GM23338 (cell line): Measurements from ENCODE around the gene KCNG3. TPM values are rescaled to one million over a fixed set of nuclear protein-coding genes. Genes with fewer than 3 reads are reported as not detected.

ENCODE experiments used
- ATAC-seq: fragments of 200-7000 bp; cut with Tn5 transposase; 3 replicates; pipeline ENCODE4 v1.9.1; 2020
- DNase-seq: peaks from one replicate; pipeline ENCODE4 v3.0.0-alpha.2; 2015; ENCODE audit warnings: low spot score
- H2AFZ ChIP-seq: fragments of 200-600 bp; sonication (generic); 2 replicates; pipeline ENCODE4 v1.8.0; 2016; ENCODE audit warnings: antibody characterized with exemption, mild to moderate bottlenecking, moderate library complexity
- H3F3A ChIP-seq: fragments of 200-600 bp; sonication (generic); replicated peaks from 2 replicates; pipeline ENCODE4 v1.8.0; 2017; ENCODE audit warnings: antibody characterized with exemption, mixed run types, low read depth
- H3K27ac ChIP-seq: fragments of 200-600 bp; sonication (generic); 2 replicates; pipeline ENCODE4 v1.6.1; 2016; ENCODE audit warnings: low read depth
- H3K27me3 ChIP-seq: fragments of 200-600 bp; sonication (generic); 2 replicates; pipeline ENCODE4 v1.8.0; 2016; ENCODE audit warnings: mild to moderate bottlenecking, mixed run types, moderate library complexity; ENCODE audit not compliant: insufficient read depth
- H3K36me3 ChIP-seq: fragments of 200-600 bp; sonication (generic); 2 replicates; pipeline ENCODE4 v1.8.0; 2016; ENCODE audit warnings: mild to moderate bottlenecking; ENCODE audit not compliant: insufficient read depth
- H3K4me1 ChIP-seq: fragments of 200-600 bp; sonication (generic); 2 replicates; pipeline ENCODE4 v1.8.0; 2016; ENCODE audit warnings: mild to moderate bottlenecking, moderate library complexity; ENCODE audit not compliant: insufficient read depth
- H3K4me2 ChIP-seq: fragments of 200-600 bp; sonication (generic); 2 replicates; pipeline ENCODE4 v1.7.1; 2017; ENCODE audit warnings: mixed run types
- H3K4me3 ChIP-seq: fragments of 200-600 bp; sonication (generic); 2 replicates; pipeline ENCODE4 v1.6.1; 2016; ENCODE audit warnings: mixed run types
- H3K79me2 ChIP-seq: fragments of 200-600 bp; sonication (generic); replicated peaks from 2 replicates; pipeline ENCODE4 v1.8.0; 2017; ENCODE audit warnings: mild to moderate bottlenecking; ENCODE audit not compliant: insufficient read depth
- H3K9me2 ChIP-seq: fragments of 200-600 bp; sonication (generic); 2 replicates; pipeline ENCODE4 v1.8.0; 2017; ENCODE audit not compliant: insufficient read depth
- H4K20me1 ChIP-seq: fragments of 200-600 bp; sonication (generic); replicated peaks from 2 replicates; pipeline ENCODE4 v1.8.0; 2017; ENCODE audit warnings: mild to moderate bottlenecking; ENCODE audit not compliant: insufficient read depth
- H3K27ac Mint-ChIP-seq: 2 replicates; pipeline ENCODE4 v1.8.0; 2020; ENCODE audit warnings: inconsistent platforms, mild to moderate bottlenecking, moderate library complexity, mixed read lengths
- H3K27me3 Mint-ChIP-seq: 3 replicates; pipeline ENCODE4 v1.8.0; 2022; ENCODE audit warnings: low read depth, mild to moderate bottlenecking, moderate library complexity, mixed read lengths, inconsistent platforms; ENCODE audit not compliant: insufficient read depth, poor library complexity
- H3K36me3 Mint-ChIP-seq: 3 replicates; pipeline ENCODE4 v1.8.0; 2021; ENCODE audit warnings: low read depth, mild to moderate bottlenecking, inconsistent platforms, moderate library complexity, mixed read lengths
- H3K4me1 Mint-ChIP-seq: 3 replicates; pipeline ENCODE4 v1.8.0; 2020; ENCODE audit warnings: mild to moderate bottlenecking, inconsistent platforms, mixed read lengths
- H3K4me3 Mint-ChIP-seq: 3 replicates; pipeline ENCODE4 v1.8.0; 2021; ENCODE audit warnings: moderate library complexity, mild to moderate bottlenecking, inconsistent platforms, mixed read lengths
- H3K9me3 Mint-ChIP-seq: 3 replicates; pipeline ENCODE4 v1.8.0; 2020; ENCODE audit warnings: moderate library complexity, mild to moderate bottlenecking, inconsistent platforms, mixed read lengths
- CREB1 ChIP-seq: fragments of 250-450 bp; sonication (Bioruptor Pico); IDR thresholded peaks from 2 replicates; pipeline ENCODE4 v1.5.0; 2020; ENCODE audit warnings: low read depth, mild to moderate bottlenecking, moderate library complexity
- CTCF ChIP-seq, 2 experiments: fragments of 200-600 bp in 1 of 2; sonication (generic) in 1 of 2; conservative IDR thresholded peaks; 2 replicates each; pipeline versions ENCODE4 v1.5.1 to v1.6.1; 2016 to 2017; ENCODE audit warnings: antibody characterized with exemption in 2 of 2, low read depth in 2 of 2, mild to moderate bottlenecking in 2 of 2, moderate library complexity in 1 of 2
- ETS1 ChIP-seq: IDR thresholded peaks from 2 replicates; pipeline ENCODE4 v1.6.1; 2016; ENCODE audit warnings: antibody characterized with exemption
- EZH2 ChIP-seq: fragments of 200-600 bp; sonication (generic); IDR thresholded peaks from one replicate; pipeline ENCODE4 v1.8.0; 2017; ENCODE audit warnings: antibody characterized with exemption, mild to moderate bottlenecking, low read depth; ENCODE audit not compliant: unreplicated experiment
- EZH2phosphoT487 ChIP-seq: fragments of 200-600 bp; sonication (generic); IDR thresholded peaks from one replicate; pipeline ENCODE4 v1.8.1; 2018; ENCODE audit warnings: antibody characterized with exemption; ENCODE audit not compliant: unreplicated experiment
- JUNB ChIP-seq: IDR thresholded peaks from one replicate; pipeline ENCODE4 v1.6.1; 2016; ENCODE audit warnings: antibody characterized with exemption; ENCODE audit not compliant: unreplicated experiment
- NANOG ChIP-seq: IDR thresholded peaks from 2 replicates; pipeline ENCODE4 v1.6.1; 2016; ENCODE audit warnings: antibody characterized with exemption, borderline replicate concordance
- POLR2AphosphoS5 ChIP-seq: IDR thresholded peaks from 2 replicates; pipeline ENCODE4 v1.6.1; 2016; ENCODE audit warnings: antibody characterized with exemption, low read depth
- REST ChIP-seq: IDR thresholded peaks from one replicate; pipeline ENCODE4 v1.6.1; 2018; ENCODE audit warnings: antibody characterized with exemption; ENCODE audit not compliant: unreplicated experiment
- STAT1 ChIP-seq: IDR thresholded peaks from one replicate; pipeline ENCODE4 v1.6.1; 2016; ENCODE audit warnings: antibody characterized with exemption; ENCODE audit not compliant: unreplicated experiment
- ZNF114 ChIP-seq: fragments of 250-450 bp; sonication (Bioruptor Pico); IDR thresholded peaks from 2 replicates; pipeline ENCODE4 v1.5.0; 2020; ENCODE audit warnings: mild to moderate bottlenecking, moderate library complexity
- ZNF331 ChIP-seq: fragments of 250-450 bp; sonication (Bioruptor Pico); IDR thresholded peaks from 2 replicates; pipeline ENCODE4 v1.5.0; 2020; ENCODE audit warnings: low read depth, mild to moderate bottlenecking, moderate library complexity
- ZNF462 ChIP-seq: fragments of 250-450 bp; sonication (Bioruptor Pico); IDR thresholded peaks from 2 replicates; pipeline ENCODE4 v1.5.0; 2020; ENCODE audit warnings: mild to moderate bottlenecking, moderate library complexity
- polyA plus RNA-seq: library from polyadenylated mRNA; unstranded; fragments of >200 nt; fragmentation: Nextera tagmentation; extraction: Ambion mirVana; gene quantifications from 2 replicates; pipeline ENCODE4 v1.2.1, GENCODE V29; 2016
- total RNA-seq: library from RNA; depleted of rRNA; stranded (reverse); fragments of >200 nt; shearing (Covaris generic); gene quantifications from 2 replicates; pipeline ENCODE4 v1.2.3, GENCODE V29; 2014

Gene KCNG3
- total and polyA plus RNA-seq, 2 experiments from 2014 or later, result 2.5 to 36.2 TPM

DNA sequence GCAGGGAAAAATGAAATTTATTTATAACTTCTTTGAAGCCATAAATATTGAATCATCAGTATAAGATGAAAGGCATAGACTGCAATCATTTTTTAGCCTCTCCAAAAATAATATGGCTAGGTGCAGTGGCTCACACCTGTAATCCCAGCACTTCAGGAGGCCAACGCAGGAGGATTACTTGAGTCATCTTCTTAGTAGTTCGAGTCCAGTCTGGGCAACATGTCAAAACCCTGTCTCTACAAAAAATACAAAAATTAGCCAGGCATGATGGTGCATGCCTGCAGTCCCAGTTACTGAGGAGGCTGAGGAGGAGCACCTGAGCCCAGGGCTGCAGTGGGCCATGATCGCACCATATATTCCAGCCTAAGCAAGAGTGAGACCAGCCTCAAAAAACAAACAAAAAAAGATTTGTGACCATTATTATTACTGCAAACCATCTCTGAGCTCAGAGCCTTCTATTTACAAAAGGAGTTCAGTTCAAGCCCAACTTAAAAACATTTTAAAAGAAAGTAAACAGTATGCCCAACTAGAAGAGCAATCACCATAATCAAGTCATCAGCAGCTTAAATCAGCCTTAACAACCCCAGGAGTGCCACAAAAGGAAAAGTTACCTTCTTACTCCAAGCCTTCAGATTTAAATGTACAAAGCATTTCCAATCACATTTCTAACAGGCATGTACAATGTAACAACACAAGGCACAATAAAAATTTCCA, 37.5 kb downstream of the KCNG3 start:
- Histone ChIP-seq H3F3A (no peaks in the 10 kb centered on the region; the same call in 1 of the 2 replicates), H3K27ac (peak overlapping the region; percentile 41), H2AFZ (no peak overlapping the region), H4K20me1 (peaks cover 15% of the 10 kb centered on the region; the same call in 1 of the 2 replicates), H3K4me3 (no peak overlapping the region), H3K4me2 (no peak overlapping the region), H3K4me1 (peaks cover 8% of the 10 kb centered on the region), H3K27me3 (no peaks in the 10 kb centered on the region), H3K79me2 (peaks cover 89% of the 10 kb centered on the region), H3K36me3 (no peaks in the 10 kb centered on the region), H3K9me2 (no peaks in the 10 kb centered on the region)
- ATAC-seq (no peak), DNase-seq (no peak)
- Mint-ChIP-seq H3K27ac (no peak overlapping the region), H3K27me3 (peaks cover 6% of the 10 kb centered on the region), H3K4me1 (peaks cover 23% of the 10 kb centered on the region), H3K36me3 (peaks cover 15% of the 10 kb centered on the region; the same call in 2 of the 3 replicates), H3K4me3 (no peak overlapping the region), H3K9me3 (no peaks in the 10 kb centered on the region)
- no peak for TF ChIP-seq STAT1
- TF ChIP-seq ZNF462 (CRISPR knock-in tag), result no peak
- TF ChIP-seq NANOG, result no peak
- no peak for TF ChIP-seq JUNB
- no peak for TF ChIP-seq CREB1 (CRISPR knock-in tag)
- TF ChIP-seq POLR2AphosphoS5, result no peak
- TF ChIP-seq REST, result no peak
- TF ChIP-seq EZH2phosphoT487, result no peak
- TF ChIP-seq ZNF114 (CRISPR knock-in tag), result no peak
- no peak for TF ChIP-seq ETS1
- TF ChIP-seq CTCF (conservative IDR thresholded peaks at IDR 0.05; ENCODE audit: low read depth in 2 of 2), result no peak
- TF ChIP-seq EZH2, result no peak
- TF ChIP-seq ZNF331 (CRISPR knock-in tag), result no peak
